ENCODE results near the gene AGPAT4.

DNA sequence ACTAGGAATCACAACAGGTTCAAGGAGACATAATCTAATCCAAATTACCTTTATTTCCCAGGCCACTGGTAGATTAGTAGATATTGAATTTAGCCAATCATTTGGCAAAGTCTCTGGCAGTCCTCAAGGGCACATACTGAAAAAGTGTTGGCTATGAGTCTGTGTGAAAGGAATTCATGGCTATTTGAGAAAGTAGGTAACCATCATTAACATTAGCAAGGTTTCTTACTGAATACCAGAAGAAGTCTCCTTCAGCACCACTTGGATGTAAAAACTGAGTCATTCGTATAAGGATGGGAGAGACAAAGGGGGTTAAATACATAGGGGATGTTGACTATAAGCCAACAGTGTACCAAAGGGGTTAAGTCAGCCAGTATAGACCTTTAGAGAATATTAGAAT is 36.7 kb downstream of the AGPAT4 start:
- TF ChIP-seq, protein P1, sequence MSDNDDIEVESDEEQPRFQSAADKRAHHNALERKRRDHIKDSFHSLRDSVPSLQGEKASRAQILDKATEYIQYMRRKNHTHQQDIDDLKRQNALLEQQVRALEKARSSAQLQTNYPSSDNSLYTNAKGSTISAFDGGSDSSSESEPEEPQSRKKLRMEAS (IDR thresholded peaks at IDR 0.05; ENCODE audit: insufficient read depth, insufficient read length), result no peak
- TF ChIP-seq, protein P2, sequence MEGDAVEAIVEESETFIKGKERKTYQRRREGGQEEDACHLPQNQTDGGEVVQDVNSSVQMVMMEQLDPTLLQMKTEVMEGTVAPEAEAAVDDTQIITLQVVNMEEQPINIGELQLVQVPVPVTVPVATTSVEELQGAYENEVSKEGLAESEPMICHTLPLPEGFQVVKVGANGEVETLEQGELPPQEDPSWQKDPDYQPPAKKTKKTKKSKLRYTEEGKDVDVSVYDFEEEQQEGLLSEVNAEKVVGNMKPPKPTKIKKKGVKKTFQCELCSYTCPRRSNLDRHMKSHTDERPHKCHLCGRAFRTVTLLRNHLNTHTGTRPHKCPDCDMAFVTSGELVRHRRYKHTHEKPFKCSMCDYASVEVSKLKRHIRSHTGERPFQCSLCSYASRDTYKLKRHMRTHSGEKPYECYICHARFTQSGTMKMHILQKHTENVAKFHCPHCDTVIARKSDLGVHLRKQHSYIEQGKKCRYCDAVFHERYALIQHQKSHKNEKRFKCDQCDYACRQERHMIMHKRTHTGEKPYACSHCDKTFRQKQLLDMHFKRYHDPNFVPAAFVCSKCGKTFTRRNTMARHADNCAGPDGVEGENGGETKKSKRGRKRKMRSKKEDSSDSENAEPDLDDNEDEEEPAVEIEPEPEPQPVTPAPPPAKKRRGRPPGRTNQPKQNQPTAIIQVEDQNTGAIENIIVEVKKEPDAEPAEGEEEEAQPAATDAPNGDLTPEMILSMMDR (IDR thresholded peaks at IDR 0.05; ENCODE audit: extremely low read depth in 1 of 2, insufficient read depth in 1 of 2, low read depth in 1 of 2, low read length in 2 of 2), result no peak
- TF ChIP-seq POLR2A (IDR thresholded peaks at IDR 0.05; ENCODE audit: low read depth, low read length), result no peak
